Neural progenitor cell (in vitro differentiated cells): Measurements from ENCODE around the gene IL18R1. TPM values are rescaled to one million over a fixed set of nuclear protein-coding genes. Genes with fewer than 3 reads are reported as not detected.

Experiments used
- DNase-seq: peaks from one replicate; pipeline ENCODE4 v3.0.0-alpha.2; 2016; ENCODE audit warnings: low spot score
- H2AFZ ChIP-seq: fragments of 200-600 bp; sonication (generic); replicated peaks from 2 replicates; pipeline ENCODE4 v1.6.1; 2016; ENCODE audit warnings: antibody characterized with exemption
- H3F3A ChIP-seq: fragments of 200-600 bp; sonication (generic); 2 replicates; pipeline ENCODE4 v1.6.1; 2016; ENCODE audit warnings: antibody characterized with exemption, low read depth
- H3K27ac ChIP-seq: fragments of 200-600 bp; sonication (generic); 2 replicates; pipeline ENCODE4 v1.5.1; 2016; ENCODE audit warnings: mild to moderate bottlenecking
- H3K27me3 ChIP-seq: fragments of 200-600 bp; sonication (generic); 2 replicates; pipeline ENCODE4 v1.6.1; 2016; ENCODE audit warnings: mild to moderate bottlenecking, moderate library complexity
- H3K36me3 ChIP-seq: fragments of 200-600 bp; sonication (generic); 2 replicates; pipeline ENCODE4 v1.5.1; 2016
- H3K4me1 ChIP-seq: fragments of 200-600 bp; sonication (generic); 2 replicates; pipeline ENCODE4 v1.6.1; 2016; ENCODE audit warnings: mixed run types
- H3K4me2 ChIP-seq: fragments of 200-600 bp; sonication (generic); 2 replicates; pipeline ENCODE4 v1.6.1; 2016
- H3K4me3 ChIP-seq: fragments of 200-600 bp; sonication (generic); 2 replicates; pipeline ENCODE4 v1.5.1; 2016
- H3K79me2 ChIP-seq: fragments of 200-600 bp; sonication (generic); 2 replicates; pipeline ENCODE4 v1.6.1; 2016; ENCODE audit warnings: low read depth
- H3K9ac ChIP-seq: fragments of 200-600 bp; sonication (generic); 2 replicates; pipeline ENCODE4 v1.6.1; 2016
- H3K9me3 ChIP-seq: fragments of 200-600 bp; sonication (generic); 2 replicates; pipeline ENCODE4 v1.5.1; 2016; ENCODE audit warnings: low read depth
- H4K20me1 ChIP-seq: fragments of 200-600 bp; sonication (generic); 2 replicates; pipeline ENCODE4 v1.6.1; 2016; ENCODE audit warnings: low read depth
- H3K27ac Mint-ChIP-seq: 3 replicates; pipeline ENCODE4 v1.8.0; 2021; ENCODE audit warnings: mixed read lengths
- H3K27me3 Mint-ChIP-seq: 2 replicates; pipeline ENCODE4 v1.8.0; 2022; ENCODE audit warnings: low read depth, mild to moderate bottlenecking, inconsistent platforms, moderate library complexity, mixed read lengths; ENCODE audit not compliant: insufficient read depth
- H3K36me3 Mint-ChIP-seq: 3 replicates; pipeline ENCODE4 v1.8.0; 2021; ENCODE audit warnings: mixed read lengths
- H3K4me1 Mint-ChIP-seq: 3 replicates; pipeline ENCODE4 v1.8.0; 2021; ENCODE audit warnings: mixed read lengths
- H3K4me3 Mint-ChIP-seq: 3 replicates; pipeline ENCODE4 v1.8.0; 2021; ENCODE audit warnings: mild to moderate bottlenecking, moderate library complexity, mixed read lengths
- H3K9me3 Mint-ChIP-seq: 3 replicates; pipeline ENCODE4 v1.8.0; 2020; ENCODE audit warnings: mixed read lengths
- EZH2 ChIP-seq: fragments of 200-600 bp; sonication (generic); IDR thresholded peaks from 2 replicates; pipeline ENCODE4 v1.6.1; 2017; ENCODE audit warnings: antibody characterized with exemption, mild to moderate bottlenecking, moderate library complexity
- EZH2phosphoT487 ChIP-seq: fragments of 200-600 bp; sonication (generic); IDR thresholded peaks from 2 replicates; pipeline ENCODE4 v1.6.1; 2017; ENCODE audit warnings: antibody characterized with exemption
- total RNA-seq: library from RNA; depleted of rRNA; stranded (reverse); fragments of >200 nt; gene quantifications from 2 replicates; pipeline ENCODE4 v1.2.3, GENCODE V29; 2015; ENCODE audit warnings: low replicate concordance
- TF ChIP-seq, protein P1 (sequence below): fragments of 200-600 bp; sonication (generic); IDR thresholded peaks from 2 replicates; pipeline ENCODE4 v1.5.1; 2017; ENCODE audit warnings: antibody characterized with exemption, mild to moderate bottlenecking

Gene IL18R1
- total RNA-seq, 1 donor from 2014 or later, result 0.07 TPM

DNA sequence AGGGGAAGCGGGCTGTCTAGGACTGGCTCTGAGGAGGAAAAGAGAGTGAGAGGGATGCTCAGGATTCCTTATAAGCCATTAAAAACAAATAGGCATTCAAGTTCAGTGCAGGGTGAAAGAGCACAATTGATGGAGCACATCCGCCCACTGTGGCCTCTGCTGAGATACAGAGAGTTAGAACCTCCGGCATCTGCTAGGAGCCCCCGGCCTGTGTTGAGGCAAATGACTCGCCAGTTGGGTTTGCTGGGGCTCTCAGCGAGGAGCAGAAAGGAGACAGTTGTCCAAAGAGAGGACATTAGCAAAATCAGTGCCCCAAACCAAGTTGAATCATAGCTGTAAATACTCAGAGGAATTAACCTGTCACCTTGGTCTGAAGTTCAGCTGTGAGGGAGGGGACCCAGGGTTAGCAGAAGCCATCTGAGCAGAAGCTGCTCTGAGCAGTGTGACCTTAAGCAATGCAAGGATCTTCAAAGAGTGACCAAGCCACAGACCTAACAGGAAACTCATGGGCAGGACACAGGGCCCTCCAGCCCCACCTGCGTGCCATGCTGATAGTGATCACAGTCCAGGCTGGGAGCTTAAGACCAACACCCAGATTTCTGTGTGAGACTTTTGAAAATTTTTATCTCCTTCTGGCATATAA lies 44.0 kb downstream of the IL18R1 start:
- TF ChIP-seq, protein P1, sequence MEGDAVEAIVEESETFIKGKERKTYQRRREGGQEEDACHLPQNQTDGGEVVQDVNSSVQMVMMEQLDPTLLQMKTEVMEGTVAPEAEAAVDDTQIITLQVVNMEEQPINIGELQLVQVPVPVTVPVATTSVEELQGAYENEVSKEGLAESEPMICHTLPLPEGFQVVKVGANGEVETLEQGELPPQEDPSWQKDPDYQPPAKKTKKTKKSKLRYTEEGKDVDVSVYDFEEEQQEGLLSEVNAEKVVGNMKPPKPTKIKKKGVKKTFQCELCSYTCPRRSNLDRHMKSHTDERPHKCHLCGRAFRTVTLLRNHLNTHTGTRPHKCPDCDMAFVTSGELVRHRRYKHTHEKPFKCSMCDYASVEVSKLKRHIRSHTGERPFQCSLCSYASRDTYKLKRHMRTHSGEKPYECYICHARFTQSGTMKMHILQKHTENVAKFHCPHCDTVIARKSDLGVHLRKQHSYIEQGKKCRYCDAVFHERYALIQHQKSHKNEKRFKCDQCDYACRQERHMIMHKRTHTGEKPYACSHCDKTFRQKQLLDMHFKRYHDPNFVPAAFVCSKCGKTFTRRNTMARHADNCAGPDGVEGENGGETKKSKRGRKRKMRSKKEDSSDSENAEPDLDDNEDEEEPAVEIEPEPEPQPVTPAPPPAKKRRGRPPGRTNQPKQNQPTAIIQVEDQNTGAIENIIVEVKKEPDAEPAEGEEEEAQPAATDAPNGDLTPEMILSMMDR, result no peak
- TF ChIP-seq EZH2 (no peak), EZH2phosphoT487 (no peak)
- Histone ChIP-seq H3K27ac (no peak overlapping the region), H3K4me1 (no peaks in the 10 kb centered on the region), H3K79me2 (no peaks in the 10 kb centered on the region), H3K9ac (no peak overlapping the region), H2AFZ (no peak overlapping the region), H3K4me3 (no peak overlapping the region), H3F3A (no peaks in the 10 kb centered on the region), H4K20me1 (no peaks in the 10 kb centered on the region), H3K4me2 (no peak overlapping the region), H3K9me3 (no peaks in the 10 kb centered on the region), H3K36me3 (no peaks in the 10 kb centered on the region), H3K27me3 (no peaks in the 10 kb centered on the region)
- Mint-ChIP-seq H3K27me3 (no peaks in the 10 kb centered on the region), H3K9me3 (no peaks in the 10 kb centered on the region), H3K4me1 (peaks cover 4% of the 10 kb centered on the region), H3K4me3 (no peak overlapping the region), H3K36me3 (no peaks in the 10 kb centered on the region), H3K27ac (no peak overlapping the region)
- no peak for DNase-seq

DNA sequence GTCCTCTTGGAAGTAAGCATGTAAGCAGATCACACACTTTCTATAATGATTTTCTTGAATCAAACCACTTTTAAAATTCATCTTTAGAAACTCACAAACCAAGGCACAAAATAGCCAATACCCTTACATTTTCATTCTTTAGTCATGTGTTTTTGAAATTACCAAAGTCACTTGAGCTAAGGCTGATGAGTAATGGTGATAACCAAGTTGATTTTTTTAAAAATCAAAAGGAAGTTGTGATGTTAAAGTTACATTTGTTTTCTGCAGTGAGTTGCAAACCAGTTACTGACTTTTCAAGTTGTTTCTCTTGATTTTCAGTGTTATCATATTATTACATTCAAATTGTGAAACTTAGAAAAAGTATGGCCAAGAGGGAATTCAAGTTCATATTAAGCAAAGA lies 45.9 kb downstream of the IL18R1 start:
- Histone ChIP-seq H3K79me2 (no peaks in the 10 kb centered on the region), H3K4me3 (no peak overlapping the region), H3K4me1 (no peaks in the 10 kb centered on the region), H3K36me3 (no peaks in the 10 kb centered on the region), H3K27me3 (no peaks in the 10 kb centered on the region), H4K20me1 (no peaks in the 10 kb centered on the region), H3F3A (no peaks in the 10 kb centered on the region), H3K9ac (no peak overlapping the region), H3K9me3 (no peaks in the 10 kb centered on the region), H2AFZ (no peak overlapping the region), H3K4me2 (no peak overlapping the region), H3K27ac (no peak overlapping the region)
- H3K4me1 Mint-ChIP-seq, result peaks cover 4% of the 10 kb centered on the region
- H3K9me3 Mint-ChIP-seq, result no peaks in the 10 kb centered on the region
- no peak for DNase-seq
- no peak overlapping the region for H3K27ac Mint-ChIP-seq
- TF ChIP-seq EZH2 (no peak), EZH2phosphoT487 (no peak)
- TF ChIP-seq, protein P1, result no peak
- no peaks in the 10 kb centered on the region for H3K27me3 Mint-ChIP-seq
- no peak overlapping the region for H3K4me3 Mint-ChIP-seq
- H3K36me3 Mint-ChIP-seq, result no peaks in the 10 kb centered on the region

DNA sequence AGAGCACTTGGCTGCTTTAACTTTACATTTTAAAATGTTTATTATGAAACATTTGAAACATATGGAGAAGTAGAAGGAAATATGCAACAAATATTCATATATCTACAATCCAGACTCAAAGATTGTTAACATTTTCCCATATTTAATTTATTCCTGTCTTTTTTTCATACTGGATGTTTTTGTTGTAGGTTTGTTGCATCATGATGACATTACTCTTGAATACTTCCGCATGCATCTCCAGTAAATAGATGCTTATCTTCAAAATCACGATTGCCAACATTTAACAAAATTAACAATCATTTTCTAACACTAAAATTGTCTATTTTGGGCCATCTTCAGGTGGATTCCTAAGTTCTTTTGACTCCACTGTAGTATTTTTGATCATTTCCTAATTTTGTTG lies 46.3 kb downstream of the IL18R1 start:
- H3F3A ChIP-seq, result no peaks in the 10 kb centered on the region
- no peaks in the 10 kb centered on the region for H3K4me1 ChIP-seq
- no peaks in the 10 kb centered on the region for H3K79me2 ChIP-seq
- no peak overlapping the region for H2AFZ ChIP-seq
- no peaks in the 10 kb centered on the region for H3K27me3 ChIP-seq
- H3K4me2 ChIP-seq, result no peak overlapping the region
- Mint-ChIP-seq H3K9me3 (no peaks in the 10 kb centered on the region), H3K27ac (no peak overlapping the region), H3K4me3 (no peak overlapping the region), H3K27me3 (no peaks in the 10 kb centered on the region), H3K4me1 (peaks cover 4% of the 10 kb centered on the region), H3K36me3 (no peaks in the 10 kb centered on the region)
- TF ChIP-seq, protein P1, result no peak
- TF ChIP-seq EZH2 (no peak), EZH2phosphoT487 (no peak)
- H3K27ac ChIP-seq, result no peak overlapping the region
- H3K9ac ChIP-seq, result no peak overlapping the region
- no peak overlapping the region for H3K4me3 ChIP-seq
- no peaks in the 10 kb centered on the region for H4K20me1 ChIP-seq
- H3K36me3 ChIP-seq, result no peaks in the 10 kb centered on the region
- no peak for DNase-seq
- H3K9me3 ChIP-seq, result no peaks in the 10 kb centered on the region
